SIG-M5 treated with dmso at 0.1 percent for 504 hours (cell line): ENCODE data around the gene RHOT1.
"Not testable (repeated sequence)": the region's sequence is repeated elsewhere in the genome, so short reads cannot be mapped to it uniquely, and the experiment has no call there.

Experiments
- DNase-seq: peaks from one replicate; lab custom pipeline; 2025; ENCODE audit not compliant: unreplicated experiment; lab: John Stamatoyannopoulos, UW

RHOT1 gene

GRCh38 chr17:32222621-32223020 is 80.3 kb downstream of the RHOT1 start:
- DNase-seq: no peak

GRCh38 chr17:32223703-32224102 is 81.4 kb downstream of the RHOT1 start:
- no peak for DNase-seq

- DNase-seq: no peak
Observed at GRCh38 chr17:32226886-32227285, 84.6 kb downstream of the RHOT1 start.

GRCh38 chr17:32227910-32228309 is 85.6 kb downstream of the RHOT1 start:
- no peak for DNase-seq

GRCh38 chr17:32235588-32235987 is 93.3 kb downstream of the RHOT1 start:
- DNase-seq: no peak

- no peak for DNase-seq
Observed at GRCh38 chr17:32239456-32239855, 97.2 kb downstream of the RHOT1 start.

- no peak for DNase-seq
Observed at GRCh38 chr17:32240750-32241149, 98.4 kb downstream of the RHOT1 start.

GRCh38 chr17:32241640-32242039 is 99.3 kb downstream of the RHOT1 start:
- no peak for DNase-seq

- DNase-seq: no peak
Observed at GRCh38 chr17:32249475-32249874, 107.2 kb downstream of the RHOT1 start.

GRCh38 chr17:32253117-32253611 is 110.9 kb downstream of the RHOT1 start:
- DNase-seq: peak; percentile 64

- no peak for DNase-seq
Observed at GRCh38 chr17:32256012-32256700, 113.9 kb downstream of the RHOT1 start.

- no peak for DNase-seq
Observed at GRCh38 chr17:32256701-32257019, 114.4 kb downstream of the RHOT1 start.

- no peak for DNase-seq
Observed at GRCh38 chr17:32258383-32259140, 116.3 kb downstream of the RHOT1 start.

- no peak for DNase-seq
Observed at GRCh38 chr17:32259586-32259985, 117.3 kb downstream of the RHOT1 start.

GRCh38 chr17:32261417-32261736 is 119.1 kb downstream of the RHOT1 start:
- DNase-seq: no peak

- no peak for DNase-seq
Observed at GRCh38 chr17:32261936-32262510, 119.7 kb downstream of the RHOT1 start.

- not testable (repeated sequence) for DNase-seq
Observed at GRCh38 chr17:32263515-32263914, 121.2 kb downstream of the RHOT1 start.

GRCh38 chr17:32264140-32264799 is 122.0 kb downstream of the RHOT1 start:
- DNase-seq: no peak

- no peak for DNase-seq
Observed at GRCh38 chr17:32264823-32265191, 122.5 kb downstream of the RHOT1 start.

- no peak for DNase-seq
Observed at GRCh38 chr17:32265192-32265923, 123.1 kb downstream of the RHOT1 start, which contains the start of gene RHBDL3. Gene RHBDL3 (plus strand): TSS chr17:32265832. CDS start chr17:32266190, 358 bp downstream.

- DNase-seq: no peak
Observed at GRCh38 chr17:32266051-32266388, 123.7 kb downstream of the RHOT1 start.
